ENCODE measurements around the gene GRIA2.

DNA sequence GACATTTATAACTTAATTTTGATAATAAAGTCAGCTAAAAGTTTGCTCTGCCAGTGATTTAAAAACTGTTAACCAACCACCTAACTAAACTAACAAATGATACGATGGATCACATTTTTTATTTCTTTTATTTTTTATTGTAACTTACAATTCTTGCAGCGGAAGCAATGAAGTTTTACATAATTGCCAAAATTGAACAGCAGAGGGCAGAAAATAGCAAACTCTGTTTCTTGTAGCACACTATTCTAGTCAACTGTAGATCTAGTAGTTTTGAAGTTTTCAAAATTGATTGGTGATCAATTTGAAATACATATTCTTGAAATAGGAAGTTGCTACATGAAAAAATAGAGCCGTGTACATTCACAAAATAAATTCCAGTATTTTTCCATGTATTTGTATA, 2.8 kb upstream of the GRIA2 start:
- TF ChIP-seq SIN3A (IDR thresholded peaks at IDR 0.05; ENCODE audit: borderline replicate concordance, insufficient read depth, low read length) (no peak), TAF1 (IDR thresholded peaks at IDR 0.05; ENCODE audit: borderline replicate concordance, insufficient read depth, low read length) (no peak), POLR2AphosphoS5 (IDR thresholded peaks at IDR 0.05; ENCODE audit: low read depth, low read length) (no peak), FOXP2 (optimal IDR thresholded peaks at IDR 0.05; ENCODE audit: borderline replicate concordance, extremely low read depth, extremely low read length, insufficient read depth) (no peak)
- TF ChIP-seq, protein P1, sequence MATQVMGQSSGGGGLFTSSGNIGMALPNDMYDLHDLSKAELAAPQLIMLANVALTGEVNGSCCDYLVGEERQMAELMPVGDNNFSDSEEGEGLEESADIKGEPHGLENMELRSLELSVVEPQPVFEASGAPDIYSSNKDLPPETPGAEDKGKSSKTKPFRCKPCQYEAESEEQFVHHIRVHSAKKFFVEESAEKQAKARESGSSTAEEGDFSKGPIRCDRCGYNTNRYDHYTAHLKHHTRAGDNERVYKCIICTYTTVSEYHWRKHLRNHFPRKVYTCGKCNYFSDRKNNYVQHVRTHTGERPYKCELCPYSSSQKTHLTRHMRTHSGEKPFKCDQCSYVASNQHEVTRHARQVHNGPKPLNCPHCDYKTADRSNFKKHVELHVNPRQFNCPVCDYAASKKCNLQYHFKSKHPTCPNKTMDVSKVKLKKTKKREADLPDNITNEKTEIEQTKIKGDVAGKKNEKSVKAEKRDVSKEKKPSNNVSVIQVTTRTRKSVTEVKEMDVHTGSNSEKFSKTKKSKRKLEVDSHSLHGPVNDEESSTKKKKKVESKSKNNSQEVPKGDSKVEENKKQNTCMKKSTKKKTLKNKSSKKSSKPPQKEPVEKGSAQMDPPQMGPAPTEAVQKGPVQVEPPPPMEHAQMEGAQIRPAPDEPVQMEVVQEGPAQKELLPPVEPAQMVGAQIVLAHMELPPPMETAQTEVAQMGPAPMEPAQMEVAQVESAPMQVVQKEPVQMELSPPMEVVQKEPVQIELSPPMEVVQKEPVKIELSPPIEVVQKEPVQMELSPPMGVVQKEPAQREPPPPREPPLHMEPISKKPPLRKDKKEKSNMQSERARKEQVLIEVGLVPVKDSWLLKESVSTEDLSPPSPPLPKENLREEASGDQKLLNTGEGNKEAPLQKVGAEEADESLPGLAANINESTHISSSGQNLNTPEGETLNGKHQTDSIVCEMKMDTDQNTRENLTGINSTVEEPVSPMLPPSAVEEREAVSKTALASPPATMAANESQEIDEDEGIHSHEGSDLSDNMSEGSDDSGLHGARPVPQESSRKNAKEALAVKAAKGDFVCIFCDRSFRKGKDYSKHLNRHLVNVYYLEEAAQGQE (IDR thresholded peaks at IDR 0.05; ENCODE audit: insufficient read depth in 1 of 2, low read depth in 2 of 2, low read length in 2 of 2): no peak

Measured in PFSK-1 (cell line).